Stomach (tissue), 4 donors: Measurements from ENCODE around the gene BAIAP3.

Source experiments
- POLR2AphosphoS5 ChIP-seq, 3 donors: sonication (generic); formaldehyde crosslinking; IDR thresholded peaks; one replicate each; pipeline ENCODE4 v1.6.1; 2016; ENCODE audit warnings: antibody characterized with exemption in 3 of 3
- TF ChIP-seq, protein P1 (sequence below), 7 experiments: fragments of 450-650 bp in 4 of 7; fragments of 200-600 bp in 3 of 7; sonication (generic) in 3 of 7; IDR thresholded peaks; one replicate each; pipeline ENCODE4 v1.5.1; 2016 to 2019; ENCODE audit warnings: antibody characterized with exemption in 7 of 7, control low read depth in 2 of 7, mild to moderate bottlenecking in 1 of 7

GRCh38 chr16:1291576-1291974 is 41.9 kb upstream of the BAIAP3 start:
- no peak for TF ChIP-seq POLR2AphosphoS5 (IDR thresholded peaks at IDR 0.05)
- TF ChIP-seq, protein P1, sequence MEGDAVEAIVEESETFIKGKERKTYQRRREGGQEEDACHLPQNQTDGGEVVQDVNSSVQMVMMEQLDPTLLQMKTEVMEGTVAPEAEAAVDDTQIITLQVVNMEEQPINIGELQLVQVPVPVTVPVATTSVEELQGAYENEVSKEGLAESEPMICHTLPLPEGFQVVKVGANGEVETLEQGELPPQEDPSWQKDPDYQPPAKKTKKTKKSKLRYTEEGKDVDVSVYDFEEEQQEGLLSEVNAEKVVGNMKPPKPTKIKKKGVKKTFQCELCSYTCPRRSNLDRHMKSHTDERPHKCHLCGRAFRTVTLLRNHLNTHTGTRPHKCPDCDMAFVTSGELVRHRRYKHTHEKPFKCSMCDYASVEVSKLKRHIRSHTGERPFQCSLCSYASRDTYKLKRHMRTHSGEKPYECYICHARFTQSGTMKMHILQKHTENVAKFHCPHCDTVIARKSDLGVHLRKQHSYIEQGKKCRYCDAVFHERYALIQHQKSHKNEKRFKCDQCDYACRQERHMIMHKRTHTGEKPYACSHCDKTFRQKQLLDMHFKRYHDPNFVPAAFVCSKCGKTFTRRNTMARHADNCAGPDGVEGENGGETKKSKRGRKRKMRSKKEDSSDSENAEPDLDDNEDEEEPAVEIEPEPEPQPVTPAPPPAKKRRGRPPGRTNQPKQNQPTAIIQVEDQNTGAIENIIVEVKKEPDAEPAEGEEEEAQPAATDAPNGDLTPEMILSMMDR (IDR thresholded peaks at IDR 0.05): no peak
